Esophagus mucosa (tissue), 1 donor: Measurements from ENCODE around the gene ASB6. TPM values are rescaled to one million over a fixed set of nuclear protein-coding genes. Genes with fewer than 3 reads are reported as not detected.
A peak's percentile ranks its signal among the peaks of the same experiment; 100 is the strongest.

Experiments
- ATAC-seq: fragments of 200-7000 bp; cut with Tn5 transposase; one replicate; pipeline ENCODE4 v1.9.1; 2020
- total RNA-seq: library from RNA; stranded (reverse); gene quantifications from one replicate; pipeline ENCODE4 v1.2.4, GENCODE V29; 2023
- donor health status: DM: yes; HTN: yes; CAD: no.

The ASB6 gene
- total RNA-seq, 1 donor from 2014 or later, result 11.4 TPM

GRCh38 chr9:129624947-129625346 lies 17.0 kb downstream of the ASB6 start:
- ATAC-seq, result peak; percentile 8

DNA sequence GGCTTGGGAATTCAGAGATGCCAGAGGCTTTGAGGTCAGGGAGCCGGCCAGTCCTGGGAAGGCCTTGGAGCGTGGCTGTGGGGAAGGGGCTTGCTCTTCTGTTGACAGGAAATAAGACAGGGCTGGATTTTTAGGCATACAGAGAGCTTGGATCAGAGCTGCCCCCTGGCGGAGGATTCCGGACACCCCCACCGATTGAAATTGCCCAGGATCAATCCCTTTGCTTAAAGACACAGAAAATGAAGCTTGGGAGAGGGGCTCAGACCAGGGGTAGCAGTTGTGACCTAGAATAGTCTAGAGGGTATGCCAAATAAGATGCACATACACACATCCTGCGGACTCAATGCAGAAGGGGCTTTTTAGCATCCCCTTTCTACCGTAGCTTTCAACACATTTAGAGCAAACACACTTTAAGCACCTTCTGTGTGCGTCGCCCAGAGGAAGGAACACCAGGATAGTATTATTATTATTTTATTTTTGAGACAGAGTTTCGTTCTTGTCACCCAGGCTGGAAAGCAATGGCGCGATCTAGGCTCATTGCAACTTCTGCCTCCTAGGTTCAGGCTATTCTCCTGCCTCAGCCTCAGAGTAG lies 17.7 kb downstream of the ASB6 start:
- ATAC-seq, result no peak

GRCh38 chr9:129623331-129623730 lies 18.6 kb downstream of the ASB6 start:
- no peak for ATAC-seq

- ATAC-seq, result no peak
Measured at GRCh38 chr9:129620669-129621295, 21.2 kb downstream of the ASB6 start, which contains the start of gene C9orf50. TSS of gene C9orf50 (minus strand) at chr9:129621101. CDS start at chr9:129620574, 527 bp downstream.

GRCh38 chr9:129619787-129620668 lies 21.9 kb downstream of the ASB6 start:
- peak; percentile 34 for ATAC-seq

GRCh38 chr9:129617167-129617566 lies 24.8 kb downstream of the ASB6 start:
- peak; percentile 11 for ATAC-seq

GRCh38 chr9:129615407-129616285 lies 26.3 kb downstream of the ASB6 start:
- ATAC-seq, result no peak

GRCh38 chr9:129614932-129615331 lies 27.0 kb downstream of the ASB6 start:
- no peak for ATAC-seq

- ATAC-seq, result no peak
Measured at GRCh38 chr9:129613520-129614175, 28.3 kb downstream of the ASB6 start.

DNA sequence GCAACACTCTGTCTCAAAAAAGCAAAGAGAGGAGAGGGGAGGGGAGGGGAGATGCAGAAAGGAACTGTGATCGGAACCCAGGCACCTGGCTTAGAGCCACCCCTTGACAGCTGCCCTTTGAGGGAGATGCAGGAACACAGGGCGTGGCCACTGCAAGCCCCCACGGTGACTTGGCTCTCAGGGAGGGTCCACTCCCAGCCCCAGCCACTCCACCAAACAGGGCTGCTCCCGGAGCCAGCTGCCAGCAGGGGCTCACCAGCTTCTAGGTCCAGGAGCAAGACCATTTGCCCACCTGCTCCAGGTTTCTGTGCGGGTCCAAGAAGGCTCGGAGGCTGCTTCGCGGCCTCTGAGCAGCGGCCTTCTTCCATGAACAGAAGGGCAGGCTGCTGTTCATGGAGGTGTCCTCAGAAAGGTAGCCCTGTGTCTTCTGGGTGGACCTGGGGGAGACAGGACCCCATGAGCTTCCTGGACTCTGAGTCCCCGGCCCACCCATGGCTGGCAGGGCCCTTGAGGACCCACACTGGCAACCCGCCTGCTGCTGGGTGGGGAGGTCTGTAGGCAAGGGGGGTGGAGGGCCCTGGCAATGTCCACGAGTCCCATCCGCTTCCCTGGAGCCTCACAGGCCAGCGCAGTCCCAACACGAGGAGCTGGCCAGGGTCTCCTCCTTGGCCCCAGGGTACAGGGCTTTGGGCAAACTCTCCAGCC lies 29.0 kb downstream of the ASB6 start:
- no peak for ATAC-seq

- no peak for ATAC-seq
Measured at GRCh38 chr9:129612123-129612522, 29.8 kb downstream of the ASB6 start.

- no peak for ATAC-seq
Measured at GRCh38 chr9:129611307-129611800, 30.6 kb downstream of the ASB6 start.

DNA sequence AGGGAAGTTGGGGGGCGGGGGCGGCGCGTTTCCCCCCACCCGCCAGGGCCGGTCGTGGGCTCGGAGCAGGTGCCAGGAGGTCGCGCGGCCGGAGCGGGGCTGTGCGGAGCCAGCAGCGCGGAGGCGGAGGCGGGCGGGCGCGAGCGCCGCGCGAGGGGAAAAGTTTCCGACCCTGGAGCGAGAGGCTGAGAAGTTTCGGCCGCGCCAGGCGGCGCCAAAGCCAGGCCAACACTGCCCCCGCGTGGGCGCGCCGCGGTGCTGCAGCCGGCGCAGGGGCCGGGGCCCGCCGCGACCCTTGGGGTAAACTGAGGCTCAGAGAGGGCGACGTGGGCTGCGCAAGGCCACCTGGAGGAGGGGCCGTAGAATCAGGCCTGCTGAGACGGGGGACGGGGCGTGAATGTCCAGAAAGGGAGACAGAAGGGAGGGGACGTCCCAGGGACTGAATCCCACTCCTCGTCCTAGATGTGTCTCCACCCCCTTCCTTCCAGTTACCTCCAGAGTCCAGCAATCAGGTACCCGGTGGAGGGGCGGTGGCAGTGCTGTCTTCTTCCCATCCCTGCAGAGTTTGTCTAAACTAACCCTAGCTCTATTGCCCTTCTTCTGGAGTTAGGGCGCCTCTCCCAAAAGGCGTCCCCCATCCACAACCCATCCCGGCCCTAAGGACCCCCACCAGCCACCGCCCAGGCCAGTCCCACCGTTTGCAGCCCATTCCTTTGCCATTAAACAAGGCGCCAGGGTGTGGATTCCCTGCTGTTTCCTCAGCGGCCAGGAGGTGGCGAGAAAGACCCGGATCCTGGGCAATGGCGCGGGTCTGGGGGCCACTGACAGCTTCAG lies 31.3 kb downstream of the ASB6 start:
- ATAC-seq, result peak; percentile 54

DNA sequence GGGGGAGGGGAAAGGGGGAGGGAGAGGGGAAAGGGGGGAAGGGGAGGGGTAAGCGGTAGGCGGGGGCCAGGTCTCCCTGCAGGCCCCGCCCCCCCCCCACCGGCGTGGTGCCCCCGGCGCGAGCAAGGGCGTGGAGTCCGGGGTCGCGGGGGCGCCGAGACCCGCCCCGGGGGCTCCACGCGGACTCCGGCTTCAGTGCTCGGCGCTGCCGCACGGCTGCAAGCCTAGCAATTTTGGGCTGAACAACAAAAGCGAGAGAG lies 31.8 kb downstream of the ASB6 start:
- no peak for ATAC-seq

DNA sequence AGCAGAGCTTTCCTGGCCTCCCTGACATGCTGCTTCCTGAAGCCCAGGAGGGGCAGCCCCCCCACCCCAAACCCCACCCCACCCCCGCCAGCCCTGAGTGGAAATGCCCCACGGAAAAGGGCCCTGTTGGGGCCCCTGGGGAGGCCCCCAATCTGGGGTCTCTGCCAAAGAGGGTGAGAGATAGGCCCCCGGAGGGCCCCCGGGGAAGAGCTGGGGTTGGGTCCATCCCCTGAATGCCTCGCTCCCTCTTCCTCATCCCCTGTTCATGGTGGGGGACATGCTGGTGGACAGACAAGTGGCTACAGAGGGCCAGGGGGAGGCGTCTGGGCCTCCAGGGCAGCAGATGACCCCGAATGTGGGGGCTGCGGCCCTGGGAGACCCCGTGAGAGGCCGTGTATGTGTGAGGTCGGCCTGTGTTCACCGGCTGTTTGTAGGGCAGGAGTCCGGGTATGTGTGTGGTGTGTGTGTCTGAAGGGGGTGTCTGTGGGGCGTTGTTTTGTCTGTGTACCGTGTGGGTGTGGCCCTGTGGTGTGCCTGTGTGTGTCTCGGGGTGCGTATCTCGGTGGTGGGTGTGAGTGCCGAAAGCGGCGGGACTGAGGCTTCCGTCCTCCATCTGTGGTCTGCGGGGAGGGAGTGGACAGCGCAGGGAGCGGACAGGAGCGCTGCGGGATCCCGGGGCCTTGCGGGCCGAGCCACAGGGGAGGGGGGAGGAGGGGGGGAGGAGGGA lies 32.3 kb downstream of the ASB6 start:
- peak; percentile 36 for ATAC-seq

GRCh38 chr9:129608561-129609481 lies 33.1 kb downstream of the ASB6 start:
- ATAC-seq, result no peak

- ATAC-seq, result no peak
Measured at GRCh38 chr9:129607027-129607387, 34.9 kb downstream of the ASB6 start.

- ATAC-seq, result no peak
Measured at GRCh38 chr9:129606161-129607026, 35.6 kb downstream of the ASB6 start.
